GM18511 (cell line): ENCODE measurements around the gene BPNT1.

ENCODE experiments used
- ATAC-seq: cut with Tn5 transposase; IDR thresholded peaks from one replicate; pipeline ENCODE4 v1.9.1; 2021; ENCODE audit warnings: mild to moderate bottlenecking, moderate library complexity; ENCODE audit not compliant: unreplicated experiment

The BPNT1 gene

GRCh38 chr1:220012259-220012658 lies 77.3 kb downstream of the BPNT1 start:
- ATAC-seq, result no peak

GRCh38 chr1:220011620-220012019 lies 78.0 kb downstream of the BPNT1 start:
- no peak for ATAC-seq
